ENCODE data around the gene PITPNM2.
A peak's percentile ranks its signal among the peaks of the same experiment; 100 is the strongest.
"Not testable (repeated sequence)": the region's sequence is repeated elsewhere in the genome, so short reads cannot be mapped to it uniquely, and the experiment has no call there.

The PITPNM2 gene

DNA sequence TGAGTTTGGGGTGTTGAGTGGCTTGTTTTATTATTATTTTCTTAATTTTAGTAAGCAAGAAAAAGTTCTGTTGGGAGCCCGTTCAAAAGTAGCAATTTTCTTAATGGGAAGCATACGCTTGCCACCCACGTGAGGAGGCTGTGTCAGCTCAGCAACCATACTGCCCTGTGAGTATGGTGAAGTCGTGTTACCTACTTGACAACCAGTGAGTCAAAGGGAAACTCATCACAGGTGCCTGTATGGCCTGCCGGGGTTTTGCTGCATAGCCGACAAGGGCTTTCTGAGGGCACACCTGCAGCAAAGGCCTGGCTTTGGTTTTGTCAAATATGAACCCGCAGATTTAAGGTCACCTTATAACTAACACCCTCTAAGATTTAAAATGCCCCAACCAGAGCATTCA, 31.1 kb downstream of the PITPNM2 start:
- no peak for DNase-seq

DNA sequence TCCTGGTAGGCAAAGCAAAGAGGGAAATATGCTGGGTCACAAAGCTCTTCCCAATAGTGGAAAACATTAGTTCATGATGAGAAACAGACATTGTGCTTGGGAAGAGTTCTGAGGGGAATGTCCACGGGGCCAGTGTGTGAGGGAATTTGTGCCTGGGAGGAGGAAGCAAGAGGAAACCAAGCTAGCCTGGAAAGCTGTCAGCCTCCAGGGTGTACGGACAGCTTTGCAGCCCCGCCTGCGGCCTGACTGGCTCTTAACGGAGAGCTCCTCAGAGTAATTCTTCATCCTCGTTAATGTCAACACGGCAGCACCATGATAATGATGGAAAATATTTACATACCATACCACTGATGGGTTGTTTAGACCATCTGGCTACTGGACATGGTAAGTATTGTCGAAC, 32.4 kb downstream of the PITPNM2 start:
- DNase-seq, result no peak

DNA sequence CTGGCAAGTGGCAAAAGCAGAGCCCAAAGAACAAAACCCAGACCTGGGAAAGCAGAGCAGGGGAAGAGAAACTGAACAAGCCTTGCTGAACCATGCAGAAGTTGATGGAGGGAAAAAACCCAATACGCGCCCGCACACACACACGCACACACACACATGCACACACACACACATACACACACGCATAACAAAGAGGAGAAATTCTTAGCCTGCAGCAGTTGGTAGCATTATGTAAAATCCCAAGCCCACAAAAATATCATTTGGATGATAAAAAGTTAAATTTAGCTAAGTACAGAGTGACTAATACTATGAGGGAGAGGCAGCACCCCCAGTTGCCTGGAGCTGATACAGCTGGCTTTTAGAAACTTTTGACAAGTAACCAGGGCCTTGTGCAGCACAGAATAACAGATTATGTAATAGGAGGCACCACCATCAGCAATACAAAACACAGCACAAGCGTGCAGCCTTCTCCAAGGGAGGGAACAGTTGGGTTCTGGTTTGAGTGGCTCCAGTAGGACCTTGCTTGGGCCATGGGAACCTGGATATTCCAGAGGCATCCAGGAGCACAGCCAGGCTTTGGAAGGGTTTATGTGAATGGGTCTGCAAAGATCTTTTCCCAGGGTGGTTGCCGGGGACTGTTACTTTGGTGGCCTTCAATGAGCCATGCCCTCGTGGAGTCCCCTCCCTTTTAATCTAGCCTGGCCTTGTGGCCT, 35.3 kb downstream of the PITPNM2 start:
- DNase-seq, result no peak

DNA sequence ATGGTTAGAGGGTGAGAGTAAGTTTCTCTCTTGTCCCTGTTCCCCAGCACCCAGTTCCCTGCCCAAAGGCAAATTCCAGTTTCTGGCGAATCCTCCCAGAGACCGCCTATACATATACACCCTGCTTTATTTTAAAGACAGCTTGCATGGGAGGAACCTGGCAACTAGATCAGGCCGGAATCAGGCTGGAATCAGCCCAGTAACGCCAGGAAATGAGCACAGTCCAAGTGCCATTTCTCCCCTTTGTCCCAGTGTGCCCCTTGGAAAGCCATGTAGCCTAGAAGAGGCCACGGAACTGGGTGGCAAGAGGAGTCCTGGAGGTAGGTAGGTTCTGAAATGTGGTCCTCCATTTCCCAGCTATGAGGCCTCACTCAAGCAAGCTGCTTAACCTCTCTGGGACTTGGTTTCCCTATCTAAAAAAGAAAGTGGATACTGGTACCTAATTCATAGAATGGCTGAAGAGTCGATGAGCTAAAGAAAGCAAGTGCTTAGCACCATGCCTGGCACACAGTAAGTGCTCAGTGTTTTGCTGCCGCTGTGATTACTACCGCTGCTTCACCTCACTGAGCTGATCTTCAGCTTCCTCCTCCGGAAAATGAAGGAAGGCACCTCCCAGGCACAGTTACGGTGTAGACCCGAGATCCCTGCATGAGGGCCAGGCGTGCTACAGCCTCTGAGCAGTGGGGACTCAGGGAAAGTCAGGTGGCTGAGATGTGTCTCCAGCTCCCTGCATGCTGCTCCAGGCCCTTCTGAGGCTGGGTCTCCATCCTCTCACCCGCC, 36.4 kb downstream of the PITPNM2 start:
- DNase-seq, result no peak

DNA sequence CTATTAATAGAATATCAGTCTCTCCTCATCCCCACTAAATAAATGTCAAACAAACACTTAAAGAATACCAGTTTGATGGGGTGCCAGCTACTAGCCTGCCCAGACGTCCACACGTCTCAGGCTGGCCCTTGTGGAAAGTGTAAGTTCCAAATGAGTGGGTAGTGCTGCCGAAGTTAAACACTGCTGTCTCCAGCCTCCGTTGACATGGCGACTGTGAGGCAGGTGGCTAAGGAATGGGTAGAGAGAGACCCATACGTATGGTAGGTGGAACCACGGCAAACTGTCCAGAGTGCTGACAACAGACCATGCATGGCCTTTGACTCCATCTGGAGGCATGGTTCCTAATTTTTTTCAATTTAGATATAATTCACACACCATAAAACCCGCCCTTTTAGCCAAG, 37.9 kb downstream of the PITPNM2 start:
- no peak for DNase-seq

DNA sequence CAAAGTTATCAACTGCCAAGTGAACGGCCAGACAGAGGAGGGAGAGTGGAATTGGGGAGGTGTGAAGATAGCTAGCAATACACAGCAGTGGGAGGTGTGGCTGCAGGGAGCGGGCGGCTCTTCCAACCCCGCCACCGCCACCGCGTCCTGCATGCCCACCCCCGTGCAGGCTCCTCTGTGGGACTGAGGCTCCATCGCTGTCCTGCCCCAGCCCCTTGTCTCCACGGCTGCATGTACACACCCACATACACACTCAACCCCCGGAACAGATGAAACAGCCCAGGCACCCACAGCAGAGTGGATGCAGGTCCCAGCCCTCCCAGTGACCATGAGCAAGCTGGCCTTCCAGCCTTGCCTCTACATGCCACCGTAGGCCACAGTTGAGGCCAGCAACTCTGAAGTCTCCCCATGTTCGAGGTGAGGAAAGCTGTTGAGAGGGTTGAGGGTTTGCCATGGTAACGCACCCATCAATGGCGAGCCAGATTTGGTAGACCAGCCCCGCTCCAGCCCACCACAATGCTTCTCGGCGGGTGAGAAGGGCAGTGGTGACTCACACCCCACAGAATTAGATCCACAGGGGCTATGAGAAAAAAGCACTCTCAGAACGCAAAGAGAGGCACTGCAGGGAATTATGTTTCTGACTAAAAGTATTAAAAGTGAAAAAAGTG, 39.3 kb downstream of the PITPNM2 start:
- no peak for DNase-seq

DNA sequence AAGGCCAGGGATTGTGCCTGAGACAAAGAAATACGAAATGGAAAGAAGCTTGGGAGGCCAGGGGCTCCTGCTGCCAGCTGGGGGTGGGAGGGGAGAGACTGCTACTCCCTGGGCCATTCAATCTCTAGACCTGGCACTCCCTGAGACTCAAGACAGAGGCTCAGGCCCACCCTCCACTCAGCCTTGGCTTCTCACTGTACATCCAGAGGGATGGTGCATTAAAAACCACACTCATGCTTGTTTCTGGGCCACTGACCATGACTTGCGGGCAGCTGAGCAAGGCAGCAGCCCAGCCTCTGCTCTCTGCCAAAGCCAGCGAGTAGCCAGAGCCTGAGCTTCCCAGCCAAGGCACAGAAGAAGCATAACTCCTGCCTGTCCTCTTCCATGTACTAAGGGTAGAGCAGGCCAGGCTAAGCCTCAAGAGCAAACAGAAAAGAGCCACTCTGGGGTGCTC, 41.5 kb downstream of the PITPNM2 start:
- no peak for DNase-seq

DNA sequence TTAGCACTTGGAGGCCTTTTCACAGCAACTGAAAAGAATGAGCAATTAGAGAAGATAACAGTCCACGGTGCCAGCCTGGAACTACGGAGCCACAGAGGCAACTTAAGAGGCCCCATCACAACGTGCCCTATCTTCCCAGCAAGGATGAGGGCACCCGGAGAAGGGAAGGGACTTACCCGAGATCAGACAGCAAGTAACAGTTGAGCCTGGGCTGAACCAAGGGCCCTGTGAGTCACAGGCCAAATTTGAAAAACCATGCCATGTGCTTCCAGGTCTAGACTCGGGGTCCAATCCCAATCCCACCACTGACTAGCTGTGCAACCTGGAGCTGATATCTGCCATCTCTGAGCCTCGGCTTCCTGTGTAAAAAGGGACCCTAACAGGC, 42.2 kb downstream of the PITPNM2 start:
- no peak for DNase-seq

DNA sequence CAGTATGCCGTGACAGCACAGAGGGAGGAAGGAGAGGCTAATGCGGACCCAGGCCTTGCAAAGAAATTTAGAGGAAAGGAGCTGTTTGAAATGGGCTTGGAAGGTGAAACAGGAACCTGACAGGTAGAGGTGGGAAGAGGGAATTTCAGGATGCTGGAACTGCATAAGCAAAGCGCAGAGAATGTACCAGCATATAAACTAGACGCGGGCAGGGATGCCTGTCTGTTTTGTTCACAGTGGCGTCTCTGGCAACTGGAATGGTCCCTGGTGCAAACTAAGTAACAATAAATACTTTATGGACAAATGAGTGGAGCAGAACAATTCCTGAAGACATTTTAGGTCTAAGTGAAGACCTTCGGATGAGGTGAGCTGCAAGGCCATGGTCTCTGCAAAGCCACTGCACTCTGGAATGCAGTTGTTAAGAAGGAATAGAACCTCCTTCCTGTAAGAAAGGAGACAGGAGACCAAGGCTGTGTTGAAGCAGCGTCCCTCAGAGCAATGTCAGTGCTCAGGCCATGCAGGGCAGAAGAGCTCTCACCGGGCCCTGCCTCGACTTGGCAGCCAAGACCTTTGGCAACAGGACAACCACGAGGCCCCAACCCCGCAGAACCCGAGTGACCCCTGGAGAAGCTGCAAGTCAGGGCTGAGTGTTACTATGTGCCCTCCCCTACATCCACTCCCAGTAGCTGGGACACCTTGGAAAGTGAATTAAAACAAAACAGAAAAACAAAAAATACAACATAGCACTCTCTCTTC, 42.8 kb downstream of the PITPNM2 start:
- DNase-seq, result no peak

DNA sequence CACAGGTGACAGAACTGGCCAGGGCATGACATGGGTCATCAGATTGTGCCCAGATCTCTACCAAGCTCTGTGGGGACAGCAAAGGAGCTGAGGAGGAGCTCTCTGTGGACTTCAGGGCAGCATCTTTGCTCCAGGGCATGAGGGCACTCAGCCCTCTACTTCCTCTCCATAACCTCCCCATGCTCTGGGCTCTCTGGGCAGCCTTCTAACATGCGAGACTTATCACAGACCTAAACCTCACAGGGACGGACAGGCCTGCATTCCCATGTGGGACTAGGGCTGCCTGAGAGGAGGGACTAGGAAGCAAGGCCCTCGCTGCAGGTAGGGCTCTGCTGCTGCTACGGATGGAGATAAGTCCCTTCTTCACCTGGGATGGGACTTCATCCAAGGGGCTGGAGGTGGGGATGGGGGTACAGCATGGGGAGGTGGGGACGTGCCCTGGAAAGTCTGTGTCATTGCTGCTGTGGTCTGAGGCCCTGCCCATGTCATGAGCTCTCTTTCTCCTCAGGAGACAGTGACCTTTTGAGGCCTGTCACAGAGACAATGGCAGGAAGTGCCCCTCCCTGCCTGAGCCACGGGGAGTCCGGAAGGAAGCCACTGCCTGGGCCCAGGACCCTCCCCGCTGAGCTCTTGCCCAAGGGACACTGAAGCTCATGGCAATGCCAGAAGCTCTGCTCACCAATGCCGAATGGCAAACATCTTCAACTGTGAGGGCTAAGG, 44.1 kb downstream of the PITPNM2 start:
- DNase-seq, result no peak

DNA sequence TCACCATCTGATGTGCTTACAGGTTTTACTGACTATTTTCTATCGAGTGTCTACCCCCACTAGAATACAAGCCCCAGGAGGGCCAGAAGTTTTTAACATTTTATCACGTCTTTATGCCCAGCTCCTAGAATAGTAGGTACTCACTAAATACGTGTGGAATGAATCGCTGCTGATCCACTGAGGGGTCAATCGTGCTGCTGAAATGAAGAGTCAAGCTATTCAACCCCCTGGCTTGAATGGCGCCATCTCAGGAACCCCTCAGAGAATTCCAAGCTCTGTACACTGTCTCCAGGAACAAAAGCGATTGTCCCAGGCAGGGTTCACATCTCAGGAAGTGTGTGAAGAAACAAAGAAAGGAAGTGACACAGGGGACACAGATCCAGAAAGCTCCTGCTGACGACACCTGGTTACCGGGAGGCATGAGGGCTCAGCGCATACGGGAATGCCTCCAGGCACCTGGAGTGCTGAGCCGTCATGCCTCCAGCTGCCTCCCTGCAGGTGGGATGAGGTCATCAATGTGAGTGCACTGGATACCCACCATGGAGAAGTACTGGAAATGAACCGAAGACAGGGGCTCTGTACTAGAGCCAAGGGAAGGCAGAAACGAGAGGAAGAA, 45.6 kb downstream of the PITPNM2 start:
- DNase-seq, result peak; percentile 79

DNA sequence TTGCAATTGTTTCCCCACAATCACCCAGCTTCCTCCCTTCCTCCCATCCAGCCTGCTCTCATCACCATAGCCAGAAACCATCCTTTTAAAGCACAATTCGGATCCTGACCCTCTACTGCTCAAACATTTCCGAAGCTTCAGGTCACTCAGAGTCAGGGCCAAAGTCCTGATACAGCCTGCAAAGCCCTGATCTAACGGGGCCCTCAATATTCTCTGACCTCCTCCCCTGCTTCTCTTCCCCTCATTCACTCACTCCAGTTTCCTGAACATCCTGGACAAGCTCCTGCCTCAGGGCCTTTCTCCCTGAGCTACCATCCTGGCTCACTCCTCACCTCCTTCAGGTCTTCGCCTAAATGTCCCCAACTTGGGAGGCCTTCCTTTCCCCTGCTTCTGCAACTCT, 46.1 kb downstream of the PITPNM2 start:
- DNase-seq, result no peak

DNA sequence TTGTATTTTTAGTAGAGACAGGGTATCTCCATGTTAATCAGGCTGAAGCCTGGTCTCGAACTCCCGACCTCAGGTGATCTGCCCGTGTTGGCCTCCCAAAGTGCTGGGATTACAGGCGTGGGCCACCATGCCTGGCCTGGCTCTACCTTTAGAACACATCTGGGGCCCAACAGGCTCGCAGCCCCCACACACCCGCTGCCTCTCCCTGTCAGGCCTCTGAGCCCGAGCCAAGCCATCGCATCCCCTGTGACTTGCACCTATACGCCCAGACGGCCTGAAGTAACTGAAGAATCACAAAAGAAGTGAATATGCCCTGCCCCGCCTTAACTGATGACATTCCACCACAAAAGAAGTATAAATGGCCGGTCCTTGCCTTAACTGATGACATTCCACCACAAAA, 46.8 kb downstream of the PITPNM2 start:
- not testable (repeated sequence) for DNase-seq

DNA sequence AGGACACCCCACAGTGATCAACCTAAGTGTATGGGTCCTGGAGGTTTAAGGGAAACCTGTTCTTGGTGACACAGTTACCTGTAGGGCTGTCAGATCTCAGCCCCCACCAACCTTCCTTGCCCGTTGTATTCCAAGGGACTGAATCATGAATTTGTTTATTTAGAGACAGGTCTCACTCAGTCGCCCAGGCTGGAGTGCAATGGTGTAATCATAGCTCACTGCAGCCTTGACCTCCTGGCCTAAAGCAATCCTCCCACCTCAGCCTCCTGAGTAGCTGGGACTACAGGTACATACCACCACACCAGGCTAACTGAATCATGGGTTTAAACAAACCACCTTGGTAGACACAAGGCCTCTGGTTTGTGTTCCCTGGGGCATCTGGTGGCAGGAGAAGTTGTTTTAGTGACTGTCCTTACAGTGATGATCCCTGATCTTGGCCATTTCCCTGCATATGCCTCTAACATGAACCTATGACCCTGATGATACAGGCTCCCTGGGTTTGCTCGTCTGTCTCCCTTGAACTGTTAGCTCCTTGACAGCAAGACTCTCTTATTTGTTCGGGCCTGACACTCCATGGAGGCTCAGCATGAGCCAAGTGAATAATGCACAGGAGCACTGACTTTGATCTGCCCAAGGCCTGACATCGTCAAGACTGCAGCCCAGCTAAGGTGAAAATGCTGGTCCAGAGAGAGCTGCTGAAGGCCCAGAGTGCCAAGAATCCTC, 47.9 kb downstream of the PITPNM2 start:
- DNase-seq, result no peak

DNA sequence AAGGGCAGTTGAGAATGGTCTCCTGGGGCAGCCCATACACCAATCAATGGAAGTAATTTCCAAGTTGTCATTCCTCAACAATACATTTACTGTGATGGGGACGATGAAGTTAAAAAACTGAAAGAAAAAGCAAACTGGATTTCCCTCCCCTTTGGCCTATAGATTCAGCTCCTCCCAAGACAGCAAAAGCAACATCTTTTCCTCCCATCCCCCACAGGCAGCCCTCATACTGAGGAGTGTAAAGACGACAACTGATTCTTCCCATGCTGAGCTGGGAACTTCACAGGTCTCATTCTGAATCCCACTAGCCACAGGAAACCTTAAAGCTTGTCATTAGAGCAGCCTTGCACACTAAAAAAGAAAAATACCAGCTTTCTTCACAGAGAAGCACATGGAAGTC, 48.5 kb downstream of the PITPNM2 start:
- no peak for DNase-seq

DNA sequence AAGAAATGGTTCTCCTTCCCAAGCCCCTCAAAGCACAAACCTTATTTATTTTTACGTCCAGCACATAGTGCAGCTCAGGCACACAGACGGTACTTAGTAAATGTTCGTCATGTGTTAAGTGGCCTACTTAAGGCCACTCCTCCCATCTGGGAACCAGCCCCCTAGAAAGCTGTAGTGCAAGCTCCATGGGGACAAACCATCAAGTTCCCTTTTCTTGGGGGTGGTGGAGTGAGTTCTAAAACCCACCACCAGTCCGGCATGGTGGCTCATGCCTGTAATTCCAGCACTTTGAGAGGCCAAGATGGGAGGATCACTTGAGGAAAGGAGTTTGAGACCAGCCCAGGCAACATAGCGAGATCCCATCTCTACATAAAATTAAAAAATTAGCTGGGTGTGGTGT, 49.4 kb downstream of the PITPNM2 start:
- DNase-seq, result no peak
